WERI-Rb-1 (cell line): ENCODE data around the gene SNAP47.

Experiments
- DNase-seq: peaks from one replicate; pipeline ENCODE4 v3.0.0-alpha.2; 2020
- H3K27ac ChIP-seq: fragments of 250-450 bp; sonication (Bioruptor Pico); 2 replicates; pipeline ENCODE4 v1.5.1; 2020; ENCODE audit warnings: mild to moderate bottlenecking, moderate library complexity
- H3K27me3 ChIP-seq: fragments of 250-450 bp; sonication (Bioruptor Pico); 2 replicates; pipeline ENCODE4 v1.5.1; 2021; ENCODE audit warnings: mild to moderate bottlenecking, low read depth, moderate library complexity; ENCODE audit not compliant: insufficient read depth, severe bottlenecking
- H3K36me3 ChIP-seq: fragments of 250-450 bp; sonication (Bioruptor Pico); 2 replicates; pipeline ENCODE4 v1.5.1; 2020; ENCODE audit warnings: mild to moderate bottlenecking, moderate library complexity
- H3K4me3 ChIP-seq: 2 replicates; pipeline ENCODE4 v1.5.1; 2011; ENCODE audit warnings: low read depth, mild to moderate bottlenecking, control low read depth, low read length
- H3K9me3 ChIP-seq: fragments of 250-450 bp; sonication (Bioruptor Pico); 2 replicates; pipeline ENCODE4 v1.5.1; 2021; ENCODE audit warnings: mild to moderate bottlenecking, moderate library complexity; ENCODE audit not compliant: severe bottlenecking
- CTCF ChIP-seq: IDR thresholded peaks from 2 replicates; pipeline ENCODE4 v1.5.1; 2011; ENCODE audit warnings: low read depth, mild to moderate bottlenecking, control low read depth, inconsistent platforms, low read length

Gene SNAP47

GRCh38 chr1:227770812-227771211 lies 35.6 kb downstream of the SNAP47 start:
- no peak overlapping the region for H3K27ac ChIP-seq
- no peaks in the 10 kb centered on the region for H3K9me3 ChIP-seq
- no peak overlapping the region for H3K4me3 ChIP-seq
- DNase-seq: no peak
- no peaks in the 10 kb centered on the region for H3K27me3 ChIP-seq
- no peak for TF ChIP-seq CTCF
- no peaks in the 10 kb centered on the region; the same call in 1 of the 2 replicates for H3K36me3 ChIP-seq

GRCh38 chr1:227771326-227771725 lies 36.1 kb downstream of the SNAP47 start:
- Histone ChIP-seq H3K36me3 (no peaks in the 10 kb centered on the region; the same call in 1 of the 2 replicates), H3K27ac (no peak overlapping the region), H3K9me3 (no peaks in the 10 kb centered on the region), H3K27me3 (no peaks in the 10 kb centered on the region), H3K4me3 (no peak overlapping the region)
- TF ChIP-seq CTCF: no peak
- no peak for DNase-seq

GRCh38 chr1:227771771-227772170 lies 36.5 kb downstream of the SNAP47 start:
- DNase-seq: no peak
- no peaks in the 10 kb centered on the region; the same call in 1 of the 2 replicates for H3K36me3 ChIP-seq
- TF ChIP-seq CTCF: no peak

GRCh38 chr1:227773558-227773957 lies 38.3 kb downstream of the SNAP47 start:
- H3K36me3 ChIP-seq: no peaks in the 10 kb centered on the region
- TF ChIP-seq CTCF: no peak
- no peak overlapping the region for H3K4me3 ChIP-seq
- no peak overlapping the region for H3K27ac ChIP-seq
- DNase-seq: no peak
- H3K9me3 ChIP-seq: no peaks in the 10 kb centered on the region
- no peaks in the 10 kb centered on the region for H3K27me3 ChIP-seq

More at GRCh38 chr1:227771771-227772170, 36.5 kb downstream of the SNAP47 start:
- no peak overlapping the region for H3K4me3 ChIP-seq
- no peaks in the 10 kb centered on the region for H3K27me3 ChIP-seq
- H3K27ac ChIP-seq: no peak overlapping the region
- H3K9me3 ChIP-seq: no peaks in the 10 kb centered on the region

- no peak for TF ChIP-seq CTCF
- no peak for DNase-seq
- Histone ChIP-seq H3K9me3 (no peaks in the 10 kb centered on the region), H3K36me3 (no peaks in the 10 kb centered on the region), H3K27ac (no peak overlapping the region), H3K27me3 (no peaks in the 10 kb centered on the region), H3K4me3 (no peak overlapping the region)
Observed at GRCh38 chr1:227774051-227774731, 39.0 kb downstream of the SNAP47 start.
